Measurements from ENCODE around the gene TYMP.
"Not testable (repeated sequence)": the region's sequence is repeated elsewhere in the genome, so short reads cannot be mapped to it uniquely, and the experiment has no call there.

TYMP gene

GRCh38 chr22:50544078-50544745, 14.4 kb upstream of the TYMP start:
- H3K36me3 ChIP-seq (replicated peaks; ENCODE audit: insufficient read depth, low read length): no peaks in the 10 kb centered on the region
- peak; percentile 83 for DNase-seq
- H3K4me3 ChIP-seq (ENCODE audit: low read length): peak overlapping the region; percentile 24
- peak overlapping the region; percentile 63 for H3K4me2 ChIP-seq (ENCODE audit: low read depth, low read length)
- no peaks in the 10 kb centered on the region for H4K20me1 ChIP-seq (ENCODE audit: insufficient read depth, low read length)
- H3K27ac ChIP-seq (ENCODE audit: low read length): no peak overlapping the region
- no peaks in the 10 kb centered on the region for H3K9me3 ChIP-seq (replicated peaks; ENCODE audit: insufficient read depth, low read length)
- peaks cover 18% of the 10 kb centered on the region; the same call in 1 of the 2 replicates for H3K4me1 ChIP-seq (ENCODE audit: low read length)
- H3F3A ChIP-seq (ENCODE audit: insufficient read depth, low read length): peaks cover 28% of the 10 kb centered on the region
- H3K9ac ChIP-seq (ENCODE audit: low read length): peak overlapping the region; percentile 28; the same call in 1 of the 2 replicates
- no peaks in the 10 kb centered on the region for H3K79me2 ChIP-seq (ENCODE audit: low read length)
- H3K9me2 ChIP-seq (replicated peaks; ENCODE audit: insufficient read depth, low read length): no peaks in the 10 kb centered on the region
- peak overlapping the region; percentile 62 for H2AFZ ChIP-seq (ENCODE audit: low read length)
- no peak for TF ChIP-seq EZH2phosphoT487 (IDR thresholded peaks at IDR 0.05; ENCODE audit: low read length)
- TF ChIP-seq, protein P1, sequence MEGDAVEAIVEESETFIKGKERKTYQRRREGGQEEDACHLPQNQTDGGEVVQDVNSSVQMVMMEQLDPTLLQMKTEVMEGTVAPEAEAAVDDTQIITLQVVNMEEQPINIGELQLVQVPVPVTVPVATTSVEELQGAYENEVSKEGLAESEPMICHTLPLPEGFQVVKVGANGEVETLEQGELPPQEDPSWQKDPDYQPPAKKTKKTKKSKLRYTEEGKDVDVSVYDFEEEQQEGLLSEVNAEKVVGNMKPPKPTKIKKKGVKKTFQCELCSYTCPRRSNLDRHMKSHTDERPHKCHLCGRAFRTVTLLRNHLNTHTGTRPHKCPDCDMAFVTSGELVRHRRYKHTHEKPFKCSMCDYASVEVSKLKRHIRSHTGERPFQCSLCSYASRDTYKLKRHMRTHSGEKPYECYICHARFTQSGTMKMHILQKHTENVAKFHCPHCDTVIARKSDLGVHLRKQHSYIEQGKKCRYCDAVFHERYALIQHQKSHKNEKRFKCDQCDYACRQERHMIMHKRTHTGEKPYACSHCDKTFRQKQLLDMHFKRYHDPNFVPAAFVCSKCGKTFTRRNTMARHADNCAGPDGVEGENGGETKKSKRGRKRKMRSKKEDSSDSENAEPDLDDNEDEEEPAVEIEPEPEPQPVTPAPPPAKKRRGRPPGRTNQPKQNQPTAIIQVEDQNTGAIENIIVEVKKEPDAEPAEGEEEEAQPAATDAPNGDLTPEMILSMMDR (IDR thresholded peaks at IDR 0.05; ENCODE audit: low read length): peak; percentile 78
- H3K27me3 ChIP-seq (replicated peaks; ENCODE audit: insufficient read depth, low read length): peaks cover 25% of the 10 kb centered on the region

- Histone ChIP-seq H3K27ac (ENCODE audit: low read length) (no peak overlapping the region), H3K4me2 (ENCODE audit: low read depth, low read length) (no peak overlapping the region), H3K79me2 (ENCODE audit: low read length) (no peaks in the 10 kb centered on the region), H3K9me2 (replicated peaks; ENCODE audit: insufficient read depth, low read length) (no peaks in the 10 kb centered on the region), H3K9me3 (replicated peaks; ENCODE audit: insufficient read depth, low read length) (no peaks in the 10 kb centered on the region), H3K4me1 (ENCODE audit: low read length) (peaks cover 29% of the 10 kb centered on the region), H2AFZ (ENCODE audit: low read length) (no peak overlapping the region), H3K27me3 (replicated peaks; ENCODE audit: insufficient read depth, low read length) (peaks cover 11% of the 10 kb centered on the region), H3K4me3 (ENCODE audit: low read length) (no peak overlapping the region), H4K20me1 (ENCODE audit: insufficient read depth, low read length) (no peaks in the 10 kb centered on the region), H3K36me3 (replicated peaks; ENCODE audit: insufficient read depth, low read length) (no peaks in the 10 kb centered on the region), H3F3A (ENCODE audit: insufficient read depth, low read length) (peaks cover 39% of the 10 kb centered on the region), H3K9ac (ENCODE audit: low read length) (no peak overlapping the region)
- TF ChIP-seq, protein P1 (IDR thresholded peaks at IDR 0.05; ENCODE audit: low read length): no peak
- TF ChIP-seq EZH2phosphoT487 (IDR thresholded peaks at IDR 0.05; ENCODE audit: low read length) (no peak), EZH2 (optimal IDR thresholded peaks at IDR 0.05; ENCODE audit: low read depth, low read length) (no peak)
- no peak for DNase-seq
These were observed 12.7 kb upstream of the TYMP start for GRCh38 chr22:50542416-50542927.

GRCh38 chr22:50541667-50542026, 11.8 kb upstream of the TYMP start:
- not testable (repeated sequence) for H3K79me2 ChIP-seq (ENCODE audit: low read length); H3K27me3 ChIP-seq (replicated peaks; ENCODE audit: insufficient read depth, low read length); H3K4me3 ChIP-seq (ENCODE audit: low read length); H3K27ac ChIP-seq (ENCODE audit: low read length); H3K9ac ChIP-seq (ENCODE audit: low read length); H3K4me2 ChIP-seq (ENCODE audit: low read depth, low read length); H3K9me2 ChIP-seq (replicated peaks; ENCODE audit: insufficient read depth, low read length); H3K36me3 ChIP-seq (replicated peaks; ENCODE audit: insufficient read depth, low read length); H4K20me1 ChIP-seq (ENCODE audit: insufficient read depth, low read length); H3K9me3 ChIP-seq (replicated peaks; ENCODE audit: insufficient read depth, low read length); H2AFZ ChIP-seq (ENCODE audit: low read length); DNase-seq
- H3F3A ChIP-seq (ENCODE audit: insufficient read depth, low read length): peaks cover 43% of the 10 kb centered on the region
- peaks cover 35% of the 10 kb centered on the region for H3K4me1 ChIP-seq (ENCODE audit: low read length)

DNA sequence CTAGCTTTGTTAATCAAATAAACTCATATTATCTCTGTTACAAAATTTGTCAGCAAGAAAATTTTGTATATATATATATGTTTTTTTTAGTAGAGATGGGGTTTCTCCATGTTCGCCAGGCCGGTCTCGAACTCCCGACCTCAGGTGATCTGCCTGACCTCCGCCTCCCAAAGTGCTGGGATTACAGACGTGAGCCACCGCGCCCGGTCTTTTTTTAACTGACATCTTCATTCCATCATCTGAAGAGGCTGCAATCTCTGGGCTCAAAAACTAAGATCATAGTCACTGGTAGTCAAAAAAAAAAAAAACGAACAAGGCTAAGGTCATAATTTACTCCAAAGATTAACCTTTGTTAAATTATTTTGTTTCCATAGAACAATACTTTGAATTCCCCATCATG, 10.6 kb upstream of the TYMP start:
- Histone ChIP-seq H3K9me3 (replicated peaks; ENCODE audit: insufficient read depth, low read length) (no peaks in the 10 kb centered on the region), H3K27me3 (replicated peaks; ENCODE audit: insufficient read depth, low read length) (peaks cover 3% of the 10 kb centered on the region; the same call in 1 of the 2 replicates), H3K79me2 (ENCODE audit: low read length) (no peaks in the 10 kb centered on the region), H3K9ac (ENCODE audit: low read length) (peak overlapping the region; percentile 40; the same call in 1 of the 2 replicates), H4K20me1 (ENCODE audit: insufficient read depth, low read length) (no peaks in the 10 kb centered on the region), H3F3A (ENCODE audit: insufficient read depth, low read length) (peaks cover 53% of the 10 kb centered on the region), H3K9me2 (replicated peaks; ENCODE audit: insufficient read depth, low read length) (no peaks in the 10 kb centered on the region), H3K4me2 (ENCODE audit: low read depth, low read length) (peak overlapping the region; percentile 36; the same call in 1 of the 2 replicates), H2AFZ (ENCODE audit: low read length) (no peak overlapping the region), H3K4me3 (ENCODE audit: low read length) (no peak overlapping the region), H3K27ac (ENCODE audit: low read length) (peak overlapping the region; percentile 97; the same call in 1 of the 2 replicates), H3K36me3 (replicated peaks; ENCODE audit: insufficient read depth, low read length) (no peaks in the 10 kb centered on the region), H3K4me1 (ENCODE audit: low read length) (peaks cover 45% of the 10 kb centered on the region)
- TF ChIP-seq, protein P1 (IDR thresholded peaks at IDR 0.05; ENCODE audit: low read length): no peak
- no peak for TF ChIP-seq EZH2phosphoT487 (IDR thresholded peaks at IDR 0.05; ENCODE audit: low read length)
- no peak for TF ChIP-seq EZH2 (optimal IDR thresholded peaks at IDR 0.05; ENCODE audit: low read depth, low read length)
- no peak for DNase-seq
